ENCODE results near the gene LGR6.
"Not testable (repeated sequence)": the region's sequence is repeated elsewhere in the genome, so short reads cannot be mapped to it uniquely, and the experiment has no call there.

The LGR6 gene

DNA sequence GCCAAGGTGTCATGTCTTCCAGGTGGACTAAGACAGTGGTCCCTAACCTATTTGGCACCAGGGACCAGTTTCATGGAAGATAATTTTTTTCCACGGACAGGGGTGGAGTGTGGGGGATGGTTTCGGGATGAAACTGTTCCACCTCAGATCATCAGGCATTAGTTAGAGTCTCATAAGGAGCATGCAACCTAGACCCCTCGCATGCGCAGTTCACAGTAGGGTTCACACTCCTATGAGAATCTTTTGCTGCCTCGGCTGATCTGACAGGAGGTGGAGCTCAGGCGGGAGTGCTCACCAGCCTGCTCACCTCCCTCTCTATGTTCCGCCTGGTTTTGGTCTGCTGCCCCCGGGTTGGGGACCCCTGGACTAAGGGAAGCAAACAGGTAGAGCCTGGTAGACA lies 30.9 kb downstream of the LGR6 start:
- no peak for DNase-seq

DNA sequence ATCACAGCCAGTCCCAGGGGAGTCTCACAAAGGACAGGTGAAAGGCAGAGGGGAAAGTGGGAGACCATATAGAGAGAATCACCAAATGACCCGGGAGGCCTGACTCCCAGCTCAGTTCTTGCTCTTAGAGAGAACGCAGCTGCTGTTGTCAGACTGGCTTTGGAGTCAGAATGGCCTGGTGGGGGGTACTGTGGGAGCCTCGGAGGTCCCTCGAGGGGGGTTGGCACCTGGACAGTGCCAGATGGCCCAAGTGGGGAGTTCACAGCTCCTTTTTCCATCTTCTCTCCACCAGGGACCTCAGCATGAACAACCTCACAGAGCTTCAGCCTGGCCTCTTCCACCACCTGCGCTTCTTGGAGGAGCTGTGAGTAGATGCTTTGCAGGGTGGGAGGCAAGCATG lies 31.5 kb downstream of the LGR6 start:
- DNase-seq, result no peak

DNA sequence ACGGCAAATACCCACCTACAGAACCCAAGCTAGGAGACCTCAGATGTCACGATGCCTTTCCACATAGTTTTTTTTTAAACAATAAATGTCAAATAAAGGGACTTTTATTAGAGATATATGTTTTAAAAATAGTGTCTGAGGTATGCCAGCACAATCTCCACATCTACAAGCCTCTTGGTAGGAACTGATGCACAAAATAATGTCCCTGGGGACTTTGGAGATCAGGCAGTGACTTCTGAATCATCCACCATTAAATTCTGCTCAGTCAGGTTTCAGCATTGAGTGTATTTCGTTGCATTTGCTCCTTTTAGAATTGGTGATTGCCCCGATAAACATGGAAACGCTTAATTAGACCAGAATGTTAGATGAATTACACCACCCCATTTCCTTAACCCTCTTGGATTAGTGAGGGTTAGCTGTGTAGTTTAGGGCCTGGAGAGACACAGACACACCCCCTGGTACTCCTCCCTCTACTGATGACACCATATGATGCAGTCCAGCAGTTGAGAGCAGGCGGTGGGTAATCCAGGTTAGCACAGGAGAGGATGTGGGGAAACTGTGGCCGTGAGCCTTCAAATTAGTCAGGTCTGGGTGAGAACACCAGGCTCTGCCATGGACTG lies 33.6 kb downstream of the LGR6 start:
- no peak for DNase-seq

DNA sequence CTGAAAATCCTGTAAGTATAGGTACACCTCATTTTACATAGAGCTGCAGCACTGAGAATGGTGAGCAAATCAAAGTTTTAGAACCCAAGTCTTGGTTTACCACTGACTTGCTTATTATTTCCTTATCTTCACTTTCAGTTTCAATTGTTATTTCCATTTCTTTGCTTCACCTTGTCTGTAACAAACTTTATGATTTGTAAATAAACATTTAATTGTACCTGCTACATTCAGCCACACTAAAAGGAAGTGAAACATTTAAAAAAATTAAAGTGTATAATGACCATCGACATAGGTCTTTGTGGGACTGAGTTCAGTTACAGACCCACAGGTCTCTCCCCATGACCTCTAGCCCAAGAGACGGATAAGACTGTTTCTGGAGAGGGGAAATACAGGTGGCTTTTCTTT lies 34.4 kb downstream of the LGR6 start:
- no peak for DNase-seq

DNA sequence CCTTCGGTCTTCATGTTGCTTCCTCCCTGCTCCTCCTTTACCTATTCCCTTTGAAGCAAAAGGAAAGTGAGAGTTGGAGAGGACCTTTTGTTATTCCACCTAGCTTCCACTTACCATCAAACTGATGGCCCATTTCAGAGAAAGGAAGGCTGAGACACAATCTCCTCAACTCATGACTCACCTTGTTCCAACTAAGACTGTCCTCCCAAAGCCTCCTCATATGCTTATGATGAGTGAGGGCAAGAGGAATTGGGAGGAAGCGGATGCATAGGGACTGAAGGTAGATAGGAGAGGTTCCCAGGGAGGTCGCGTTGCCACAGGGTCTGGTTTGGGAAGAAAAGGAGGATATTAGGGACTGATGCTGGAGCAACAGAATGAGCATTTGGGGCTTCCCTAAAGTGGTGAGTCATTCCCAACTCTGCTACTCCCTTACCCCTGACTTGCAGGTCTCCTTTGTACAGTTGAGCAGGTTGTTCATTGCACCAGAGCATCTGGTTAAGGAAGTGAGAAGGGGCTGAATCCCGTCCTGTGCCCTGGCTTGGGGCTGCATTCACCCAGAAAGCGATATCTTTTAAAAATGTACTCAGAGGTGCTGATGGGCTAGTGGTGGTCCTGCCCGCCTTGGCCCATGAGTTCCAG lies 35.0 kb downstream of the LGR6 start:
- no peak for DNase-seq

DNA sequence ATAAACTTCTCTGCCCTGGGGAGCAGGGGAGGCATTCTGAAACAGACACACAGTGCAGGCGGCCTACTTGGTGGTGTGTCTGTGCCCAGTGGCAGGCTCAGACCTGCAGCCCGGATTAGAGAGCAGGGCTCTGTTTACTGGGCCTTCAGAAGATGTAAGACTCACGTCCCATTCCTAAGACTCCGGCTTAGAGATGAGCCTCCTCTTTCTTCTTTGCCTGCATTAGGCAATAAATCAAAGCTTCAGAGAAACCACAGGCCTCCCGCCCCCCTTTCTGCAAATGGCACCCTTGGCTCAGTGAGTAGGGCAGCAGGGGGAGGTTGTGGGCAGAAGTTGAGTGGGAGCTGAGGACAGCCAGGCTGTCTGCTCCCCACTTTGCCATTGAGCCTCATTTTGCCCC lies 35.8 kb downstream of the LGR6 start:
- no peak for DNase-seq

DNA sequence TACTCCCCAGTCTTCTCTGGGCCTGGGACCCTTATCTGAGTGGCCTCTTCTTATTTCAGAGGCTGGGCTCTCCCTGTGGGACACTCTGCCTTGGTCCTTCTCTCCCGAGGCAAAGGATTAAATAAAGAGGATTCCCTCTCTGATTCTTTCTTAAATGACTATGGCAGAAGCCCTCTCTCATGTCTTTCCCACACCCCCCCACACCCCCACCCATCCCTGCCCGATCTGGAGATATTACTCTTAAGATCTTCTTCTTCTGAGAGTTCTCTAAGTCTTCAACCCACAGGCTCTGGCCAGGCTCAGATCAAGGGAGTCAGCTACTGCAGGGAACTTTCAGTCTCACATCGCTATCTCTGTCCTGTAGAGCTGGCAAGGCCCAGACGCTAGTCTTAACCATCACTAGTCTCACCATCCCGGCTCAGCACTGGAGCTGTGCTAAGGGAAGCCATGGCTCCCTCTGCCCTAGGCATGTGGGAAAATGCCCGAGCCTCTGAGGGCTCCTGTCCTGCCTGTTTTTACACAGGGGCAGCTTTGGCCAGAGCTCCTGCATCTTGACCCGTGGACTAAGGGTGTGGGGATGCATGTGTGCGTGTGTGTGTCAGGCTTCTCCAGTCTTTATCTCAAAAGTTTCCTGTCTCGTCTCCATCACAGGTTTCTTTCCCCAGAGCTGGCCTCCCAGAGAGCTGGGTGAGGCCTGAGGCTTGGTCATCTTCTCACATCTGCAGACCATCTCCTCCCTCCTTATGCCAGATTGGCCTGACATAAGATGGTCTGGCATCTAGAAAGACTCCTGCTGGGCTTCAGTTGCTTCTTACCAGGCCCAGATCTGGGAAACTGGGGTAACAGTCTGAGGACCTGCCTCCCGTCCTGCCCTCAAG lies 36.7 kb downstream of the LGR6 start:
- no peak for DNase-seq

DNA sequence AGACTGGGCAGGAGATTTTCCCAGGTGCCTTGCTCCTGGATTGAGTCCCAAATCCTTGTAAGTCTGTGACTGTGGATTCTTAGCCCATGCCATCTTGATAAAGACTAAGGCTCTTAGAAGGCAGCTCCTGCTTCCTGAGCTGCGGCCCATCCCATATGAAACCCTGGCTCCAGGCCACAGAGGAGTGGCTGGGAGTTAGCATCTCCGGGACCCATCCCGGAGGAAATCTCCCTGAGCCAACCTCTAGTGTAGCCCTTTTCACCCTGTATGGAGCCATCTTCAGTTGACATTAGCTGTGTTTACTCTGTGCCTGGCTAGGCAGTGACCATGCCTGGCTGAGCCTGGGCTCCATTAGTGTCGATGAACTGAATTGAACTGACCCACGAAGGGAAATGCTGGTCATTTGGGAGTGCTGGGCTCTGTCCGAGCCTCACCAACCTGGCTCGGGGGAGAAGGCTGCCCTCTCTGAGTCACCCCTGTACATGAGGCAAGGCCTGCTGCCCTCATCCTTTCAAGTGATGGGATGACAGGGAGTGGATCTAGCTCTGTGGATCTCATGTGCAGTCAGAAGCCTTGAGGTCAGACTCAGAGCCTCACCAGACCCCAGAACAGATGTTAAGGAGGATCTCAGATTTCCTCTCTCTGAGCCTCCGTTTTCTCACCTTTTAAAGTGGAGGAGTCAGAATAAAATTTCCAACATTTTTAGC lies 37.5 kb downstream of the LGR6 start:
- DNase-seq, result no peak

DNA sequence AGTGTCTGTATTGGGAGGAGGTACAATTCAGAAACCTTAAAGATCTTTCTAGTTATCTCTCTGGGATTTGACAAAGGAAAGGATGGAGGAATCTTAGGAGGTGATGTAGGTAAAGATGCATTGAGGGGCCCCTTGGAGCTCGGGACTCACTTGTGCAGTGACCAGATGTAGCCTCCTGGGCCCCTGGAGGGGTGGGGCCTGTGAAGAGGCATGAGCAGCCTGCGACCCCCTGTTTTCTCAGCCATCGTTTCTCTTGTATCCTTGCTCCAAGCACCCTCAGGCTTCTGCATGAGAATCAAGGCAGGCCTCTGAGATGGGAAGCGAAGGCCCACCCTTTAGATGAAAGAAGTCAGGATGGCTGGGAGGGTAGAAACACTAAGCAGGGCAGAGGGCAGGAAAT lies 39.6 kb downstream of the LGR6 start:
- DNase-seq, result no peak

DNA sequence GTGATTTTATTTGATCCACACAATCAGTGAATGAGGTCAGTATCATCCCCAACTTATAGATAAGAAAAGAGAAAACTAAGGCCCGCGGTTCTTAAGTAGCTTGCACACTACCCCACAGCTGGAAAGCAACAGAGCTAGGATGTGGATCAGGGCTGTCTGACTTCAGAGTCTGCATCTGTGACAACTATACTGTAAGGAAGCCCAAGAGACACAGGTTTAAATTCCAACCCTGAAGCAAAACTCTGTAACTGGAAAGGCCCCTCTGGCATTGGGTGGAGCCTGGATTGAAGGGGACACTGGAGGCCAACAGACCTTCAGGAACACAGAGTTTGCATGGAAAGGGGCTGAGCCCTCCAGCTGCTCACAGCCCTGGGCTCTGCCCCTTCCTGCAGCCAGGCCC lies 40.2 kb downstream of the LGR6 start:
- no peak for DNase-seq

DNA sequence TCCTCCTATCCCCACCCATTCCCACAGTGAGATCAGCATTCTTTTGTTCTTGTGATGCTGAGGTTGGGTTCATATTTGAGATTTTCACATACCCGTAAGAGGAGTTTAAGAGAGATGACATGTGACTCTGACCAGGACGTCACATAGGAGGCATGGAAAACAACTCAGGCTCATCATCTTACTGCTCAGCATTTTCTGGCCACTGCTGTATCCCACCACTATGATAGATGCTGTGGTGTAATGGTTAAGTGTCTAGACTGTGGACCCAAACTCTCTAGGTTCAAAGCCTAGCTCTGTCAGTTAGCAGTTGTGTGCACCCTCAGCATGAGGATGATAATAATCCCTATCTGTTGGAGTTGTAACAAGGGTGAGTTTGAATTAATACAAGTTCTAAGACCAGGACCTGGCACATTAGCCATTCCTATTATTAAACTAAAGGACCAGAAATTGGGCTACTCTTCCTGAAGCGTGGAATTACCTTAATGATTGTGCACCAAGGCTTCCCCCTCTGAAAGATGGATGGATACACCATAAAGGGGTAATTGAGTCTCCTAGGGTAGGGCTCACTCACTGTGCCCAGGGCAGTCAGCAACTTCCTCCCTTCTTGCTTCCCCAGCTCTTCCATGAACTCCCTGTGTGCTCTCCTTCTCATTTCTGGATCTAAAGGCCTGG lies 40.9 kb downstream of the LGR6 start:
- no peak for DNase-seq

DNA sequence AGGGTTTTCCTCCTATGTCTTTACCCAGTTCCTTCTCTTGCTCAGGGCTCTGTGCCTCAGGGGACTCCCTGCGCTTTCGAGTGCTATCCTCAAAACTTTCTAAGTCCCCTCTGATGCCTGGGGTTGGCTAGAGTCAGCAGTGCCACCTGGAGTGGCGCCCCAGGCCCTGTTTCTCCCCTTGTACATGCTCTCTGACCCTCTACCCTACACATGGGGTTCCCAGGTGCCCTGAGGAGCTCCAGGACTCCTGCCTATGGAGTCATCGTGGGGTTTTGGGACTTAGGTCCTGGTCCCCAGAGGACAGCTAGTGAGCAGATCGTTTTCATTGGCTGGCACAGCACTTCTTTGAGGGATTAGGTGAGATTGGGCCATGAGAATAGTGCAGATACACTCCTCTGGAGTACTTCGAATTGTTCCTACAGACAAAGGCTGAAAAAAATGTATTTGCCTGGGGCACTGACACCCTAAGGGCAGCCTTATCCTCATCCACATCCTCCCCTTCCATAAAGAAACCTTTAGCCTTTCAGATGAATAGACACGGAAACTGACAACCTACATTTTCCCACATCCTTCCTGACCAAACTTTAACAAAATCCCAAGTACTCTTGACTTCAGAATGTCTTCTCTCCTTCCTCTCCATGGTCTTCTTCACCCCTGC lies 41.5 kb downstream of the LGR6 start:
- DNase-seq, result no peak

DNA sequence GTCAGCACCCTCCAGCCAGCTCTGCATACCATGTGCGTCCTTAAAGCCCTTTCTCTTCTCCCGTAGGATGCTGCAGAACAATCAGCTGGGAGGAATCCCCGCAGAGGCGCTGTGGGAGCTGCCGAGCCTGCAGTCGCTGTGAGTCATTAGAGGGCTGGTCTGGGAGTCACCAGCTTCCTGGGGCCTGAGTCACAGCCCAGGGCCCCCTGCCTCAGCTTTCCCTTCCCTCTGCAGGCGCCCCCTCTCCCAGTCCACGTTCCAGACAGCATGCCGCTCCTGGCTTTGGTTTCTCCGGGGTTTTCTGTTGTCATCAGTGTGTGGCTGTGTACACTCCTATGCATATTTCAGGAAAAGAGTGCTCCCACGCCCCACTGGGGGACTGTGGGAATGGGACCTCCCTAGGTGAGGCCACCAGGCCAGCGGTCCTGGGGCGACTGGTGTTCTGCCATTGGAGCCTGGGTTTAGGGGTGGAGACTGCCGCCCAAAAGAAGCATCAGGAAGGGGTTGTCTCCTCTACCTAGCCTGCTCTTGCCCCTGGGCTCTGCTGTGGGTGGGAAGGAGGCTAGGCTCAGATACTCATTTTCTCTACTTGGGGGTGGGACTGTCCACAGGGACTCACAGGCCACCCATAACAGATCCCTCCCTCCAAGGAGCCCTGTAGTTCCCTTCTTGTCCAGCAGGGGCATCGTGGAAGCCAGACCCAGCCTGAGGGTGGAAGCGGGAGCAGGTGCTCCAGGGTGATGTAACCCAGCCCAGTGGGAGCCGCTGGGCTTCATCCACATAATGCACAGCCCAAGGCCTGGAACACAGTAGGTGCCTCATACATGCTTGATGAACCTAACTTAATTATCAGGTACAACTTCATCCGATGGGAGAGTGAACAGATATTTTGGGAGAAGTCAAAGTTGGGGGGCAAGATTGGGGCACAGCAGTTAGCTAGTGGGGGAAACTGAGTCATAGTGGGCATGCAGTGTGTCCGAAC lies 42.5 kb downstream of the LGR6 start:
- peak; percentile 78 for DNase-seq

DNA sequence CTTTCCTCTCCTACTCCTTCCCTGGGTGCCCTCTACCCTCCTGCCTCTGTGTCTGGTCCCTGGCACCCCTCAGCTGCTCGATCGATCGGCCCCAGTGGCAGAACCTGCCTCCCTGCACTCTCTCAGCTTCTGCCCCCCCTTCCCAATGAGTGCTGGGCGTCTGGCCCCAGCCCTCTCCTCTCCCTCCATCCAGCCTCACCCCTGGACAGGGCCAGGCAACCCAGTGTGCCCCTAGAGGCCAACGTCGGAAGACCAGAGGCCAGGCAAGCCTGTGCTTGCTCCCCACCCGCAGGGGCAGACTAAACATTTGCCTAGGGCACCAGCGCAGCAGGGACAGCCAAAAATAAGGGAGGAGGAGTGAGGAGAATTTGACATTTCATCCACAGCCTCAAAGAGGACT lies 43.5 kb downstream of the LGR6 start:
- DNase-seq, result peak; percentile 36

DNA sequence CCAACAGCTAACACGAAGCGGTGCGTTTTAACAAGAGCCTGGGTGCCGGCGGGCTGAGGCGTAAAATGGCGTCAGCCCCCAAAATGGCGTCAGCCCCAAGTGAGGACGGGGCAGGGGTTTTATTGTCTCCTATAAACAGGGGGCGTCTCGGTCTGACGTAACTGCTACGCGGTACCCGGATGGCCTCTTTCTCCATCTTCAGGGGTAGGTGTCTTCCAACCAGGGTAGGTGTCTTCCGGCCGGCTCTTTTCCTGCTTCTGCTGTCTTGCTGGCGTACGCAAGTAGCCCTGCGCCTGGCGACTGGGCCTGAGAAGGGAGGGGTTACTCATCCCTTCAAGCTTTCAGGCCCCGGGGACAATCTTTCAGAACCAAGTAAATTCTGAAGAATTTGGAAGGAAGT lies 45.3 kb downstream of the LGR6 start:
- DNase-seq, result no peak

DNA sequence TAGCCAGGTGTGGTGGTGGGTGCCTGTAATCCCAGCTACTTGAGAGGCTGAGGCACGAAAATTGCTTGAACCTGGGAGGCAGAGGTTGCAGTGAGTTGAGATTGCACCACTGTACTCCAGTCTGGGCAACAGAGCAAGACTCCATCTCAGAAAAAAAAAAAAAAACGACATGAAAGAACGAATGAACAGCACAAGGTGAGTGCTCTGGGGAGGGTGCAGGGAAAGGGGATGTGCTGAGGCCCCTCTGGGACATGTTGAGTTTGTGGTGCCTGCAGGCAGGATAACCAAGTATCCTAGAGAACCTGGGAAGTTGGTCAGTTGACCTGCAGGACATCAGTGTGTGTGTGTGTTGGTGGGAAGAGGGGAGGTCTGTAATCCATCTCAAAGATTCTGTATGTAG lies 46.6 kb downstream of the LGR6 start:
- not testable (repeated sequence) for DNase-seq

DNA sequence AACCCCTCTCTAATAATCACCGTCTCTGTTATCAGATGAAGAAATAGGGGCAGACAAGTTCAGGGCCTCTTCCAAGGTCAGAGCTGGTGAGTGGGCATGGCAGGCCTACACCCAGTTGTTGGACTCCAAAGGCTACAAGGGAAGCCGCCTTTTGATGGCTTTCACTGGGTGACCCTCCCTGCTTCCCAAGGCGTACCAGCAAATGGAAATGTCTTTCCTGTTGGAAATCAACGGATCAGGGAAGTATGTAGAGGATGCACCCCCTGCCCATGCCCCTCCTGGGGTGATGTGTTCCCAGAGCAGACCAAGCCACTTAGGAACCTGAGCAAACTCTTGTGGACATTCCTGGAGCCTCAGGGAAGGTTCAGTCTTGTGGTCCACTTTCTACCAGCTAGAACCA lies 47.4 kb downstream of the LGR6 start:
- DNase-seq, result no peak

DNA sequence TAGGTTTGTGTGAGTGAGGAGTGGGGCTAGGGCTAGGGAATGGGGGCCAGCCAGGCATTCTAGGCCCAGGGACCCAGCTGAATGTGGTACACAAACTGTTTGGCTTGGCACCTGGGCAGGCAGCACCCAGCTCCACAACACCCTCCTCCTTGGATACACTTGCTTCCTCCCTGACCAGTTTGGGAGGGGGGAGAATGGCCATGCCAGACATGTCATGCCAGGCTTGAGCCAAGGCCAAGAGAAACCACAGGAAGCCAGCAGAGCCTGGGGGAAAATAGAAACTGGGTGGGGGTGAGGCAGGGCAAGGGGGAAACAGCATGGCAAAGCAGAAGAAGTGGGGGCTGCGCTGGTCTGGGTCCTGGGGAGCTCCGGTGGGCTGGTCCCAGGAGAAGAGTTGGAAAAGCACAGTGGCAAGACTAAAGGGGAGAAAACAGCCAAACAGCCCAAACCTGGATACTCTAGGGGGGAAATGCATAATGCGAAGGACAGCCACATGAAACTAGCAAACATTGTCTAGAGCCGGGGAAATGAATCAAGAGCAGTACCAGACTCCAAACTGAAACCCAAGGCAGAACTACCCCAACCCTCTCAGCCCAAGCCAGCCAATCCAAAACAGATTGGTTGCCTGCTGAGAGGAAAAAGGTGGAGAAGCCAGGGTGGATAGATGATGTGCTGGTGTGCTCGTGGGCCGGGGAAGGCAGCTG lies 47.9 kb downstream of the LGR6 start:
- DNase-seq, result no peak

DNA sequence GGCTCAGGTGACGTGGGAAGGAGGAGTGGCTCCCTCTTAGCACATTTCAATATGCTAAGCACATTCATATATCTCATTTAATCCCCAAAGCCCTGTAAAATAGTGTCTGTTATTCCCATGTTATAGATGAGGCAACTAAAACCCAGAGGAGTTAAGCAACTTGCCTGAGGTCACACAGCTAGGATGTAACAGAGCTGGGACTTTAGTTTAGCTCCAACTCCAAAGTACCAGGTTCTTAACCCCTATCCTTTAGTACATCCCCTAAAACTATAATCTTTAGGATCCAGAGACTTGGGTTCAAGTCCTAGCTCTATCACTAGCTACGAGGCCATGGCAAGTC lies 48.5 kb downstream of the LGR6 start:
- no peak for DNase-seq

DNA sequence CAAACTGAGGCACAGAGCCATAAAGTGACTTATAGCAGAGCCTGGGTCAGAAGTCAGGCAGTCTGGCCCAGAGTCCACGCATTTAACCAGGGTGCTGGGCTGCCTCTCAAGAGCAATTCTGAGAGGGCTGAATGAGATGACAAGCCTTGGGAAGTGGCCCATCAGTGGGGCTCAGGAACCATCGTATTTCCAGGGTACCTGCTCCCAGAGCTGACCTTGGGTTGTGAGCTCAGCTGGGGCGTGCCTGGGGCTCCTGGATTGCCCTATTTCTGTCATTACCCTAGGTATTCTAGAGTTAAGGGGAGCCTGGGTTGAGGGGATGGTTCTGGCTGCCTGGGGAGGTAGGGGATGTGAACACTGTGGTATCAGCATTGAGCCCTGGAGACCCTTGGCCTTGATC lies 49.4 kb downstream of the LGR6 start:
- DNase-seq, result no peak

DNA sequence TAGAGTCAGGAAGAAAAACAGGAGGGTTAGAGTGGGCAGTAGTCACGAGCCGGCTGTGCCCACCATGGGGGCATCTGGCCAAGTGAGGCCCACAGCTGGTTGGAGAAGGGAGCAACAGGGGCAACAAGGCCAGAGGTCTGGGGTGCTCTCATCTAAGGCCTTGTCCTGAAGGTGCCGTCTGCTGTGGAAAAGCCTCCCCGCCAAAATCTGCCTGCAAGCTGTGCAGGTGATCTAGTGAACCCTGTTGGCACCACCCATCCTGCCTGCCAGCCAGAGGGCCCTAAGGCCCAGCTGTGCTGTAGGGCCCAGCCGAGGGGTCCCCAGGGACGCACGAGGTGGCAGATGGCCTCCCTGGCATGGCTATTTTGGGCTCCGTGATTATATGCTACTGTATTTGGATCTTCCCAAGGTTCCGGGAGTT lies 51.3 kb downstream of the LGR6 start:
- DNase-seq, result no peak
